GM12878 (cell line): Measurements from ENCODE around the gene IGFBP3. TPM values are rescaled to one million over a fixed set of nuclear protein-coding genes. Genes with fewer than 3 reads are reported as not detected.

Experiments used
- ATAC-seq: fragments of 200-7000 bp; cut with Tn5 transposase; 3 replicates; pipeline ENCODE4 v1.9.1; 2020; ENCODE audit warnings: mild to moderate bottlenecking, moderate library complexity
- BruUV-seq: library from RNA; stranded (reverse); fragments of 400-500 nt; replicated peaks from 2 replicates; lab custom pipeline; 2021; lab: Mats Ljungman, UMichigan
- CTCF ChIA-PET: fragments of 300-600 bp; sonication (Branson Sonifier 250); formaldehyde crosslinking; extraction: SDS; loops from one replicate; lab custom pipeline; 2021; ENCODE audit warnings: inconsistent platforms; lab: Yijun Ruan, JAX
- POLR2A ChIA-PET: fragments of 350-600 bp; formaldehyde crosslinking; extraction: SDS; loops from one replicate; lab custom pipeline; 2021; ENCODE audit warnings: inconsistent platforms; lab: Charles Lee
- RAD21 ChIA-PET: fragments of 300-600 bp; sonication (Branson Sonifier 250); formaldehyde crosslinking; loops from one replicate; lab custom pipeline; 2023; ENCODE audit warnings: antibody characterized with exemption; ENCODE audit not compliant: unreplicated experiment; lab: Charles Lee
- SMC1A ChIA-PET: fragments of 300-600 bp; sonication (Branson Sonifier 250); formaldehyde crosslinking; loops from one replicate; lab custom pipeline; 2023; ENCODE audit not compliant: unreplicated experiment, uncharacterized antibody; lab: Charles Lee
- DNase-seq: peaks from one replicate; pipeline ENCODE4 v3.0.0-alpha.2; 2011; ENCODE audit warnings: low read depth, low spot score
- FAIRE-seq: peaks from 3 replicates; lab custom pipeline; 2011; peaks lifted over from hg19 to GRCh38; lab: Jason Lieb, UNC
- H2AFZ ChIP-seq: 2 replicates; pipeline ENCODE4 v1.6.0; 2011; ENCODE audit warnings: low read depth, low read length, control low read depth; ENCODE audit not compliant: control insufficient read depth
- H3K27ac ChIP-seq: 2 replicates; pipeline ENCODE4 v1.5.1; 2011; ENCODE audit warnings: control low read depth; ENCODE audit not compliant: control insufficient read depth, insufficient read depth
- H3K27me3 ChIP-seq, 2 experiments: replicated peaks in 1 of 2; 2 replicates each; pipeline versions ENCODE4 v1.6.0 to v1.6.1; 2011; ENCODE audit warnings: low read length in 1 of 2; ENCODE audit not compliant: control insufficient read depth in 2 of 2, insufficient read depth in 2 of 2
- H3K36me3 ChIP-seq, 2 experiments: 2 replicates each; pipeline ENCODE4 v1.5.1; 2011; ENCODE audit warnings: low read length in 1 of 2; ENCODE audit not compliant: control insufficient read depth in 2 of 2, insufficient read depth in 2 of 2
- H3K4me1 ChIP-seq: 2 replicates; pipeline ENCODE4 v1.6.1; 2011; ENCODE audit warnings: mild to moderate bottlenecking, low read length, moderate library complexity, mixed read lengths; ENCODE audit not compliant: control insufficient read depth, insufficient read depth
- H3K4me2 ChIP-seq: 2 replicates; pipeline ENCODE4 v1.6.0; 2011; ENCODE audit warnings: control low read depth; ENCODE audit not compliant: control insufficient read depth, insufficient read depth
- H3K4me3 ChIP-seq: fragments of 200-600 bp; sonication (generic); 2 replicates; pipeline ENCODE4 v1.5.1; 2016
- H3K79me2 ChIP-seq: 2 replicates; pipeline ENCODE4 v1.6.0; 2011; ENCODE audit warnings: low read length; ENCODE audit not compliant: control insufficient read depth, insufficient read depth
- H3K9ac ChIP-seq: 2 replicates; pipeline ENCODE4 v1.8.0; 2011; ENCODE audit warnings: low read length, control low read depth, mixed read lengths; ENCODE audit not compliant: control insufficient read depth, insufficient read depth
- H3K9me3 ChIP-seq: replicated peaks from 3 replicates; pipeline ENCODE4 v1.5.1; 2011; ENCODE audit warnings: mild to moderate bottlenecking, low read length; ENCODE audit not compliant: control insufficient read depth, insufficient read depth
- H4K20me1 ChIP-seq: 2 replicates; pipeline ENCODE4 v1.6.0; 2011; ENCODE audit not compliant: control insufficient read depth, insufficient read depth
- BCL11A ChIP-seq: IDR thresholded peaks from 2 replicates; pipeline ENCODE4 v1.6.1; 2011; ENCODE audit warnings: low read depth, low read length
- CHD1 ChIP-seq: IDR thresholded peaks from 2 replicates; pipeline ENCODE4 v1.6.1; 2012; ENCODE audit warnings: low read depth, low read length, improper control_type of control experiment
- GATAD2B ChIP-seq: fragments of 450-650 bp; conservative IDR thresholded peaks from 2 replicates; pipeline ENCODE4 v1.6.1; 2017; ENCODE audit warnings: low read depth, mild to moderate bottlenecking, moderate library complexity
- MXI1 ChIP-seq: fragments of 150-350 bp; IDR thresholded peaks from 2 replicates; pipeline ENCODE4 v1.6.1; 2011; ENCODE audit warnings: low read depth, mild to moderate bottlenecking, inconsistent platforms, low read length, improper control_type of control experiment
- MYC ChIP-seq: IDR thresholded peaks from 2 replicates; pipeline ENCODE4 v1.6.1; 2011; ENCODE audit warnings: mild to moderate bottlenecking, low read length, moderate library complexity, inconsistent platforms; ENCODE audit not compliant: insufficient read depth, insufficient replicate concordance, insufficient read length, severe bottlenecking
- NBN ChIP-seq: fragments of 450-650 bp; IDR thresholded peaks from 2 replicates; pipeline ENCODE4 v1.6.1; 2016
- POLR2A ChIP-seq: IDR thresholded peaks from 2 replicates; pipeline ENCODE4 v1.6.1; 2011; ENCODE audit warnings: low read depth, mild to moderate bottlenecking, low read length
- RELB ChIP-seq: fragments of 450-650 bp; IDR thresholded peaks from 2 replicates; pipeline ENCODE4 v1.6.1; 2017; ENCODE audit warnings: low read depth, mild to moderate bottlenecking, moderate library complexity
- RFX5 ChIP-seq: IDR thresholded peaks from 2 replicates; pipeline ENCODE4 v1.6.1; 2011; ENCODE audit warnings: low read depth, low read length, improper control_type of control experiment
- SMAD5 ChIP-seq: IDR thresholded peaks from 2 replicates; pipeline ENCODE4 v1.6.1; 2016; ENCODE audit warnings: antibody characterized with exemption, low read depth
- SMARCA5 ChIP-seq: fragments of 450-650 bp; IDR thresholded peaks from 2 replicates; pipeline ENCODE4 v1.6.1; 2017; ENCODE audit warnings: mild to moderate bottlenecking
- TAF1 ChIP-seq: IDR thresholded peaks from 2 replicates; pipeline ENCODE4 v1.6.1; 2011; ENCODE audit warnings: mild to moderate bottlenecking, low read depth, low read length, borderline replicate concordance
- ZBTB33 ChIP-seq: fragments of 450-650 bp; IDR thresholded peaks from 2 replicates; pipeline ENCODE4 v1.6.1; 2017; ENCODE audit warnings: mild to moderate bottlenecking
- ZNF622 ChIP-seq: fragments of 450-650 bp; IDR thresholded peaks from 2 replicates; pipeline ENCODE4 v1.6.1; 2017; ENCODE audit warnings: mild to moderate bottlenecking, inconsistent platforms
- WGBS: methylation state at CpG from one replicate; pipeline ENCODE4 v1.1.6; 2016; ENCODE audit warnings: low lambda C conversion rate; ENCODE audit not compliant: insufficient replicate concordance, insufficient coverage; ENCODE audit errors: missing lambda C conversion rate; 5-methylcytosine and 5-hydroxymethylcytosine counted together
- in situ Hi-C: fragments of 300-500 bp; cut with MboI; formaldehyde crosslinking; loops from 9 replicates; pipeline ENCODE4 v1.14.3; 2018; ENCODE audit warnings: mixed read lengths
- intact Hi-C: fragments of 100-400 bp; cut with micrococcal nuclease; formaldehyde crosslinking; loops from one replicate; pipeline ENCODE4 v1.14.2; 2022; ENCODE audit not compliant: unreplicated experiment
- polyA plus RNA-seq, 11 experiments: library from polyadenylated mRNA; depleted of rRNA in 4 of 11; unstranded in 6 of 11; stranded (reverse) in 5 of 11; fragments of >200 nt; fragmentation: Nextera tagmentation in 4 of 11; fragmentation: Illumina TruSeq in 1 of 11; extraction: Ambion mirVana in 4 of 11; extraction: Trizol in 1 of 11; gene quantifications; 1 replicate in 1 of 11; 2 replicates in 10 of 11; pipeline versions ENCODE4 v1.2.1 to v1.2.3, GENCODE V29; 2011 to 2016; ENCODE audit warnings: inconsistent platforms in 2 of 11, missing spikeins in 2 of 11, low read depth in 1 of 11
- total RNA-seq, 4 experiments: library from RNA; depleted of rRNA in 3 of 4; stranded (reverse); fragments of >200 nt in 3 of 4; fragmentation: Illumina TruSeq in 1 of 4; extraction: Trizol in 1 of 4; gene quantifications; 2 replicates each; pipeline versions ENCODE4 v1.2.1 to v1.2.3, GENCODE V29; 2013 to 2021

Gene IGFBP3
- total and polyA plus RNA-seq, 10 of the 15 experiments (the other 5 are each of a cell fraction or from before 2014, with no cell fraction given) = 6.0 to 28.0 (median 15.6) TPM

GRCh38 chr7:45898222-45898621, 22.9 kb downstream of the IGFBP3 start:
- Histone ChIP-seq H3K36me3 (no peaks in the 10 kb centered on the region), H4K20me1 (no peaks in the 10 kb centered on the region), H3K4me2 (no peak overlapping the region), H3K27me3 (no peaks in the 10 kb centered on the region), H3K9me3 (no peaks in the 10 kb centered on the region), H3K27ac (no peak overlapping the region), H3K4me3 (no peak overlapping the region), H3K4me1 (no peaks in the 10 kb centered on the region), H3K79me2 (no peaks in the 10 kb centered on the region), H2AFZ (no peak overlapping the region), H3K9ac (no peak overlapping the region)
- no peak for TF ChIP-seq BCL11A
- TF ChIP-seq SMARCA5 = no peak
- TF ChIP-seq CHD1 = no peak
- no peak for TF ChIP-seq SMAD5
- CTCF ChIA-PET = interaction anchor here (0.5 to 1.2 kb wide), 3 partner anchors 20 to 1283 kb away, joined by 3 read pairs; no protein-coding TSS in a partner anchor
- DNase-seq = no peak
- POLR2A ChIA-PET = no interaction called here
- RAD21 ChIA-PET = interaction anchor here (1.0 kb wide), 1 partner anchor 240 kb away, joined by 3 read pairs; no protein-coding TSS in a partner anchor
- BruUV-seq = no TSS peak
- in situ Hi-C loops = no loop called here
- no peak for ATAC-seq
- intact Hi-C loops = no loop called here
- FAIRE-seq = no peak
- SMC1A ChIA-PET = interaction anchor here (0.7 to 1.1 kb wide), 3 partner anchors 11 to 566 kb away, joined by 3 to 4 read pairs (median 3); no protein-coding TSS in a partner anchor
- 5% methylated on average over 2 of the region's 2 CpGs for WGBS

DNA sequence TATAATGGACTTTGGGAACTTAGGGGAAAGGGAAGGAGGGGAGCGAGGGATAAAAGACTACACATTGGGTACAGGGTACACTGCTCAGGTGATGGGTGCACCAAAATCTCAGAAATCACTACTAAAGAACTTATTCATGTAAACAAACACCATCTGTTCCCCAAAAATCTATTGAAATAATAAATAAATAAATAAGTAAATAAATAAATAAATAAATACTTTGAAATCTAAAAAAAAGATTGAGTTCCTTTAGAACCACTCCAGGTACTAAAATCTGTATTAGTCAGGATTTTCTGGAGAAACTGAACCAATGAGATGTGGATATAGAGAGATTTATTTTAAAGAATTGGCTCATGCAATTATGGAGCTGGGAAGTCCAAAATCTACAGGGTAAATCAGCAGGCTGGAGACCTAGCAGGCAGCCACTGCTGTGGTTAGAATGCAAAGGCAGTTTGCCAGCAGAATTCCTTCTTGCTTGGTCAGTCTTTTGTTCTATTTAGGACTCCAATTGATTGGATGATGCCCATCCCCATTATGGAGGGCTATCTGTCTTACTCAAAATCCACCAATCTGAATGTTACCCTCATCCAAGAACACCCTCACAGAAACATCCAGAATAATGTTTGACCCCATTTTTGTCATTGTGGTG, 23.9 kb downstream of the IGFBP3 start:
- in situ Hi-C loops (no loop called here), intact Hi-C loops (no loop called here)
- Histone ChIP-seq H2AFZ (no peak overlapping the region), H3K79me2 (no peaks in the 10 kb centered on the region), H3K9me3 (no peaks in the 10 kb centered on the region), H3K9ac (no peak overlapping the region), H3K4me3 (no peak overlapping the region), H3K27me3 (no peaks in the 10 kb centered on the region), H3K4me1 (no peaks in the 10 kb centered on the region), H4K20me1 (no peaks in the 10 kb centered on the region), H3K27ac (no peak overlapping the region), H3K4me2 (no peak overlapping the region), H3K36me3 (no peaks in the 10 kb centered on the region)
- DNase-seq (no peak), FAIRE-seq (no peak), ATAC-seq (no peak)
- 0% methylated on average over 1 of the region's 1 CpG for WGBS
- RAD21 ChIA-PET = no interaction called here
- CTCF ChIA-PET = interaction anchor here (1.2 kb wide), 1 partner anchor 25 kb away, joined by 3 read pairs; no protein-coding TSS in a partner anchor
- POLR2A ChIA-PET = no interaction called here
- BruUV-seq = no TSS peak
- SMC1A ChIA-PET = no interaction called here
- TF ChIP-seq MYC (no peak), NBN (no peak), GATAD2B (no peak), TAF1 (no peak), RFX5 (no peak), ZBTB33 (no peak), RELB (no peak), MXI1 (no peak), ZNF622 (no peak), POLR2A (no peak)
